Islet precursor cell (in vitro differentiated cells): ENCODE results near the gene IL1R2.

Experiments used
- DNase-seq: peaks from one replicate; pipeline ENCODE4 v3.0.0-alpha.2; 2018

Gene IL1R2

DNA sequence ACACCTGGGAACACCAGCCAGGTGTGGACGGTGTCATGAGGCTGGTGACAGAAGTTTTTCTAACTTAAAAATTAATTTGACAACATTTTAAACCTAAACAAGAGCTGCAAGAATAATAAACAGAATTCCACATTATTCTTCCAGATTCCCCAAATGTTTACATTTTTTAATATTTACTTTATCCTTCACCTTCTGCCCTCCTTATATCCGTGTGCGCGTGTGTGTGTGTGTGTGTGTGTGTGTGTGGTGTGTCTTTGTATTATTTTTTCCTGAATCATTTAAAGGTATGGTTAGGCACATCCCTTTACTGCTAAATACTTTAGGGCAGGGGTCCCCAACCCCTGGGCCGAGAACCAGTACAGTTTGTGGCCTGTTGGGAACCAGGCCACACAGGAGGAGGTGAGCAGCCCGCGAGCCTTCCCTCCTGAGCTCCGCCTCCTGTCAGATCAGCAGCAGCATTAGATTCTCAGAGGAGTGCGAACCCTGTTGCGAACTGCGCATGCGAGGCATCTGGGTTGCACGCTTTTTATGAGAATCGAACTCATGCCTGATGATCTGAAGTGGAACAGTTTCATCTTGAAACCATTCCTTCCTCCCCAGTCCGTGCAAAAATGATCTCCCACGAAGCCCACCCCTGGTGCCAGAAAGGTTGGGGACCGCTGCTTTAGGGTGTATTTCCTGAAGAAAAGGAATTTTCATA lies 16.4 kb upstream of the IL1R2 start:
- DNase-seq = no peak

DNA sequence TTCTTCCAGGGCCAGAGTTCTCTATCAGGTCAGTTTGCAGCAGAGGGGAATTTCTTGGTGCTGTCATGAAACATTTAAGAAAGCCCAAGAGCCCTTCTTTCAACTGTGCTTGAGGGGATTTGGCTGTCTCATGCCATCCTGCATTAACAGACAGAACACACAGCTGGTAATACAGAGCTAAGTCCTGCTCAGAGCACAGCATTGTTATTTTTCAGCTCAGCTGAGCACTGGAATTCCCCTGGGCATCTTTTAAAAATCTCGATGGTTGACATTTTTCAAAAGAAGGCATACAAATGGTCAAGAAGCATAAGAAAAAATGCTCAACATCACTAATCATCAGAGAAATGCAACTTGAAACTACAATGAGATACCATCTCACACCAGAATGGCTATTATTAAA lies 14.9 kb upstream of the IL1R2 start:
- DNase-seq = no peak

DNA sequence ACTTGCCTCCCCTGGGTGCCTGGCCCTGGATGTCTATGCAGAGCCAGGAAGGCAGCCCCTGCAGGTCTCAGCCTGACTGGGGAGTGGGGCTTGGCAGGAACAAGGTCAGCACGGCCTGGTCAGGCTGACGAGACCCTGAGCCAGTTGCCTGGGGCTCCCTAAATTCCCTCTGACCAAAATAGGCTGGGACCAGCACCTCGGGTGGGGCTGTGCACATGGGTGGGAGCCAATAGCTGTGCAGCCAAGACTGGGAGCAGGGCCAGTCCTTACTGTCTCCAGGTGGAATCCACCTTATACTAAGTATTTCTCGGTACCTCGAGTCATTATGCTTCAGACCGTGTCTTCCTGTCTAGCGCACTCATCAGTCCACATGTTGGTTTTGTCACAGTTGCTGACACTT lies 11.4 kb upstream of the IL1R2 start:
- DNase-seq = no peak

DNA sequence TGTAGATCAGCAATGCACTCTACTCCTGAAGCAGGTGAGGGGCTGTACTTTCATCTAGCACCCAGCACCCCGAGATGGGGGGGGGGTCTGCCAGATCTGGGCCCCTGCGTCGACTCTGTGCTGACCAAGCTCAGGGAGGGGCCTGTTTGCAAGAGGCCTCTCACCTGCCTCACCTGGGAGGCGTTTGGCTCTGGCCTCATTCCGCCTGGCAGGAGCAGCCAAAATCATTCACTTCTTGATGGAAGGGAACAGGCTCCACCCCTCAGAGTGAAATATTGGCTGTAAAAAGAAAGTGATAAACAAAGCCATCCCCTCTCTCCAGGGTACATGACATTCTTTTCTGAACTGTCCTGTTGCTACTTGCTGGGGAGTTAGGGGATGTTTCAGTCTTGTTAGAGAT lies 10.7 kb upstream of the IL1R2 start:
- no peak for DNase-seq

DNA sequence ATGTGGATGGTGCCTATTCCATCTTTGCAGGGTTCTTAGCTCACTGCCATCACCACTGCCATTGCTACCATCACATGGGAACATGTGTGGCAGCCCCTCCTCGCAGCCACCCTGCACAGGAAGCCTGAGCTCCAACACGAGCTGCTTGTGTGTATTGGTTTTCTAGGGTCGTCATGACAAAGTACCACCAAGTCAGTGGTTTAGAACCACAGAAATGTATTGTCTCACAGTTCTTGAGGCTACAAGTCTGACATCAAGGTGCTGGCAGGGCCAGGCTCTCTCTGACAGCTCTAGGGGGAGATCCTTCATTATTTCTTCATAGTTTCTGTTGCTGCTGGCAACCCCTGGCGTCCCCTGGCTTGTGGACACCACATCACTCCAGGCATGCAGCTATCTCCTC lies 10.3 kb upstream of the IL1R2 start:
- no peak for DNase-seq

DNA sequence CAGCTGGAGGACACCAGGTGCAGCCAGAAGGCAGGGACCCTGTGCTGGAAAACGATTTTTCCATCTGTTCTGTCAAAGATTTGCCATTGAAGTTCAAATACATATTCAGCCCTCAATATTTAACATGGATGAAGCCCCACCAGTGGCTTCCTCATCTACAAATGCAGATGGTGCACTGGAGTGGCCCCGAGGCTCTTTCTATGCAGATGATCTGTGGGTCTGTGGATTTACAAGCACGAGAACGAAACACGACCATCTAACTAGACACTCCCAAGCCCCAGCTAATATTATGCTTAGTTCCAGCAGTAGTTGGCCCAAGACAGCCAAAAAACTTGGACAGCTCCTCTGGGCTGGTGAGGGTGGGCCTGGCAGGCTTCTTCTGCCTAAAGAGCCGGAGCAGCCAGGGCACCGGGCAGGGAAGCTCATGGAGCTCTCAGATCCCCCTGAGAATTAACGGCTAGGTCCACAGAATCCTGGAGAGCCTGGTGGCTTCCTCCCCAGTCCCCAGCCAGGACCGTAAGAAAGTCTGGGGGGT lies 9.2 kb upstream of the IL1R2 start:
- DNase-seq = no peak

DNA sequence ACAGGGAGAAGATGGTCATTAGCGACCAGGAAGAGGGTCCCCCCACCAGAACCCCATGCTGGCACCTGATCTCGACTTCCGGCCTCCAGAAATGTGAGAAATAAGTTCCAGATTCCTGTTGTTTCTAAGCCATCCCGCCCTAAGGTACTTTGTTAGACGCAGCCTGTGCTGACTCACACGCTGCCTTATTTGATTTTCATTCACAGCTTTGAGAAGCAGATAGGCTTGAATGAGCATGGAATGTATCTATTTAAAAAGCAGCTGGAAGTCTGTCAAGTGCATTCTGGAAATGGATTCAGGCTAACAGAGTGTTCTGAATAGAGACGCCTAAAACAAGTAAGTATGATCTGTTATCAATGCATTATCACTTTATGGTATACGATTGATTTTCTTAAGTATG lies 8.3 kb upstream of the IL1R2 start:
- DNase-seq = no peak

DNA sequence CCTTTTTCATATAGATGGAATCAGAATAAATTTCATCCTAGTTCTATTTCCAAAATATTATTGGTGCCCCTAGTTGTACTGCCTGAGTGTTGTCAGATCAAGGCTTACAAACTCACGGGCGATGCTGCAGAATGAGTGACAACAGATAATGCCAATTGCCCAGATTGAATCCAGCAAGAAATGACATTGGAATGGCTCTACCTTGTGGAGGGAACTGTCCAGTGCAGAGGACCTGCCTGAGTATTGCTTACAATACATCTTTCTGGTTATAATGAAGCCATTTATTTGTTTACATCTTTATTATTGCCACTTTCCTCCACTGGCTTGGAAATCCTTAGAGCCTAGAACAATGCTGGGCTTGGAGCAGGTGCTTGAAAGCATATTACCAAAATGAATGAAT lies 7.8 kb upstream of the IL1R2 start:
- no peak for DNase-seq

DNA sequence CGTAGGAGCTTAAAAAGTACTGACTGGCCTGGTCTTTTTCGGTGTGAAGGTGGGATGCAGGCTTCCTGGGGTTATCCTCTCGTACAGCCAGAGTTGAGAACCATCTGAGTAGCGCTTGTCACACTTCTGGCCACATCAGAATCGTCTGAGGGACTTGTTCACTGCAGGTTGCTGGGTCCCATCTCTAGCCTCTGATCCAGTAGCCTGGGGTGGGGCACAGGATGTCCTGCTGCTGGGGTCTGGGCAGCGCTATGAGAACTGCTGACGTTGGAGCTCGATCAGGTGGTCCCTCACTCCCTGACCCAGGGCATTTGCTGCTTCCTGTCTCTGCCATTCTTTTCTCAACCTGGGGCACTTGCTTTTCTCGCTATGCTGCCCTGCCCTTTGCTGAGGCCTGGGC lies 7.1 kb upstream of the IL1R2 start:
- no peak for DNase-seq

DNA sequence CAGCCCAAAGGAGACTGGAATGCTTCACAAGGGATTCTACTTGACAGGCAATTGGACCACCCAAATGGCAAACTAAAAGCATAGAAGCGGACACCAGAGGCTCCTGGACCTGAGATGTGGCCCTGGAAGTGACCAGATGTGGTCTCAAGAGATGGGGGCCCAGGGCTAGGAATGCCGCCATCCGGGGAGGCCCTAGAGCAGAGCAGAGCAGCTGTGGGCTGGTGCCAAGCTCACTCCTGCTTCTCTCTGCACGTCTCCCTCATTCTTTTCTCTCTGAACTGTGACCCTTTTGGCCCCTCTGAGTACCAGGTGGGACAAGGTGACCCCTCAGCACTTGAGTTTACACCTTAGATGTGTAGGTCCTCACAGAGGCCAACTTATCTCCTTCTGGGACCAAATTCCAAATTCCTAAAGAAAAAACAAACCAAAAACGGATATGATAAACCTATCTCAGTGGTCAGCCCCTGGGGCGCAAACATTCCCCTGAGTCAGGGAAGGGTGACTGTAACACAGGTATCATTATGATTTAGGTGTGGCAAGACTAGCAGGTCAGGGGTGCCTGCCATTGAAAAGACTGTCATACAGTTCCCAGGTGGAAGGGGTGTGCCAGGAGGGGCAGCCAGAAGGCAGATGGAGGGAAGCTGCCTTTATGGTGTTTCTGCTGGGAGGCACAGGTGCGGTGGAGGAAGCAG lies 6.5 kb upstream of the IL1R2 start:
- DNase-seq = no peak

DNA sequence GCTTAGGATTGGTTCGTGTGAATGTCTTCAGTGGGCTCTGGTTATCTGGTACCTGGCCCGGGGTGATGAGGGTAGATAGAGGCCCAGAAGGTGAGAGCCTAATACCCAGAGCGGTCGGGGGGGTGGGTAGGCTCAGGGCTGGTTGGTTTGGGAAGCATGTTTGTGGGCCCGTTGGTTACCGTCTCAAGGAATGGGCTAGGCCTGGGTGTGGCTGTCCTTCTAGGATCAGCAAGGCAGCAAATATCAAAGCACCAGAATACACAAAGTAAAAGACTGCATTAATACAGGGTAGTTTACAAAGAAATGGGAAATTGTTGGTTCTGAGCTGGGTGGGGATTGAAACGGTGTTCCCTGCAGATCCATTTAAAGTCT lies 6.0 kb upstream of the IL1R2 start:
- DNase-seq = no peak

DNA sequence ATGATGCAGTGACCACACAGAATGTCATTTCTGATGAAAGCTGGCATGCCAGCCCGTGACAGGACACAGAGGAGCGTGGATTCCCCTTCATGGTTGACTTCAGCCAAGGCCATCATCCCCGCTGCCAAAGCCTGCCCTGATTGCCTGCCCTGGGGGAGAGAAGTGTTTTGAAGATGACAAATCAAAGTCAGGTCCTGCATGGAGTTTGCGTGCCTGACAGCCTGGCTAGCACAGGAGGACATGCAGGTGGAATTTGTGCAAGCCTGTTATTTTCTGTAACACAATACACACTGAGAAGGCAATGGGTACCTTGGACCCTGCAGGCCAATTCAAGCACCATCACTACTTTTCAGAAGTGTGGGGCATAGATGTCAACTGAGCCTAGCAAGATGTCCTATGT lies 5.4 kb upstream of the IL1R2 start:
- DNase-seq = no peak

DNA sequence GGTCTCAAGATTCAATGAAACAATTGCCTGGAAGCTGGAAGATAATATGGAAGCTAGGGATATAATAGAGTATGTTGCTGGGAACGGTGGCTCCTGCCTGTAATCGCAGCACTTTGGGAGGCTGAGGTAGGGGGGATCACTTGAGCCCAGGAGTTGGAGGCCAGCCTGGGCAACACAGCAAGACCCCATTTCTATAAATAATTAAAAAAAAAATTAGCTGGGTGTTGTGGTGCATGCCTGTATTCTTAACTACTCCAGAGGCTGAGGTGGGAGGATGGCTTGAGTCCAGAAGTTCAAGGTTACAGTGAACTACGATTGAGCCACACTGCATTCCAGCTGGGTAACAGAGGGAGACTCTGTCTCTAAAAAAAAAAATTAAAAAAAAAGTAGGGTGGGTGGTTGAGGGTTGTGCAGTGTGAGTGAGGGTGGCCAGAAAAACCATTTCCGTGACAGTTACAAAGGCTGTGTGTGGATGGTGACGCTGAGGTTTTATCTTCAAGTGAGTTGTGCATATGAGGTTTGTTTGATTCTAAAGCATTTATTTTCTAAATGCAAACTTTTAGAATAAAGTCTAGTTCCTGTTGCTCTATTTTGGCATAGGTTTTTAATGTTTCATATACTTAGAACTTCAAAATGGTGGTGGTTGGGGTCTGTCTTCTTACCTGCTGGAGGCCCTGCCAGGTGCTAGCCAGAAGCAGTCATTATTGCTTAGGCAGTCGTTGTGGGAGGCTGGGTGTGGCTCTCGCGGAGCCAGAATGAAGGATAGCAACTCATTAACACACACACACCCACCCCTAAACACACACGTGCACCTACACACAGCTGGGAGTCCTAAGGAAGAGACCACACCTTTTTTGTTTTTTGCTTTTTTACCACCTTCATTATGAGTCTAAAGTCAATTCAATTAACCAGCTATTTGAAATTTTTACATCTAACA lies 4.7 kb upstream of the IL1R2 start:
- no peak for DNase-seq

DNA sequence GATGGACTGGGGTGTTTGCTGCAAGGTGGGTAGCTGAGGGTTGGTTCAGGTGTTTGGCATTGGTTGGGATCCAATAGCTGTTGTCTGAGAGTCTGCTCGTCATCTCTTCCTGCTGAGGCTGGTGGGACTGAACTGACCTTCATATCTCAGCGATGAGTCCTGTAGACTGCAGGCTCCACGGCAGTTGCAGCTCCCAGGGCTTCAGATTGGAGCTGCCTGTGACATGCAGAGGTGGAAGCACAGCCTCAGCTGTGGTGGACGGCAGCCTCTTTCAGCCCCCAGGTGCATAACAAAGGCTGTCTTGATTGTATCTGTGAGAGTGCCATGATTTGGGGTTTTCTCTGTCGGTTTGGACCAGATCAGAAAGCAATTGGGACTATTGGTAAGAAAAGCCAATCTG lies 3.9 kb upstream of the IL1R2 start:
- no peak for DNase-seq

DNA sequence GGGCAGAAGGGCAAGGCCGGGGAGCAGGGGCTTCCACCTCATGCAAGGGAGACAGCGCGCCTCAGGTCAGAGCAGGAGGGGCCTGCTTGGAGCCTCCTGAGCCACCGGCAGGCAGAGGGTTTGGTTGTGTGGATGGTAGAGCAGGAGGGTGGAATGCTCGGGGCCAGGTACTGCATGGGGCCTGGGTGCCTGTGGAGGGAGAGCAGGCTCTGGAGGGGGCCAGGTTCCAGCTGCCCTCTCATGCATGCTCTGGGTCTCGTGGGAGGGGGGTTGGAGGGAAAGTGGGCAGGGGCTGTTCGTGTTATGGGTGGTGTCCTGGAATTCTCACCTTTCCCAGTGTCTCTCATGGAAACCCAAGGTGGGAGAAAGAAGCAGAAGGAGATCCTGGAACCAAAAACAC lies 3.2 kb upstream of the IL1R2 start:
- no peak for DNase-seq

DNA sequence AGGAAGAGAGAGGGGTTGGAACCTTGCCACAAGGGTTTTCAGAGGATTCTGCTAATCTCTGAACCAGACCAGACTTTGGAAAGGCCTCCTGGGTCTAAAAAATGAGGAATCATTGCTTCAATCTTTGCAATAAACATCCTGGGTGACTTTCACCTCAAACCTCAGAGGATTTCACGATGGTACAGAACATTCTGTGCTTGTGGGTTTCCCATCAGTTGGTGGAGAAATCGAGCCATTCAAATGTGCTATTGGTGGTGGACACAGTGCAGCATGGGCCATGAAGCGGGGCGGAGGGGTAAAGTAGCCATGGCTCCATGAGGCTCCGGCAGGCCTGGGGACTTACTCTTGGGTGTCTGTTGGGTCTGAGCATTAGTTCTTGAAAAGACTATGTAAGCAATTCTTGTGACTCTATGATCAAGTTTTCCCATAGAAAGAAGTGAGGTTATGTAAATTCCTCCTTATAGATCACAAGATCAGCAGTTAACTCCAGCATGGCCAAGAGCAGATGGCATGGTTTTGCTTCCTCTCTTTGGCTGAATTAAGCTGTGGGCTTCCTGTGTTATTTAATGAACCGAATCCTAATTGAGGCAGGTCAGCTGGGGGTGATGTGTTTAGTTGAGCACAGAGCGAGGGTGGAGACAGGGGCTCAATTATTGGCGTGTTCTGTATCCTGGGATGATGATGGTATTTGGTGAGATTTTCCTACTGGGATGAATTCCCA lies 1.9 kb upstream of the IL1R2 start:
- DNase-seq = no peak

DNA sequence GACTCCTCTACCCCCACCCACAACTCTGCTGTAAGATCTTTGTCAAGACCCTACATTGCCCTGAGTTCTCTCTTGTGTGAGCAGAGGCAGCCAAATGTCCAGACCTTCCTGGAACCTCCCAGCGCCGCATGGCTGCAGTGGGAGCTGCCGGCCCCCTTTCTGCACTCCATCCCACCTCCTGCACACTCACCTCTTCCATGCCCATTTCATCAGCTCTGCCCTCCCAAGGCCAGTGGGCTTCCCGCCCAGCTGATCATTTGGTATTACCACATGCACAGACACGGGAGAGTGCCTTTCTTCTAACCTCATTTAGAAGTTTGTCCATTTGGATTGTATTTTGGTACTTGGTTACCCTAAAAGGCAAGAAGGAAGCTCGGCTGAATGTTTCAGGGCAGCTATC lies 2.0 kb downstream of the IL1R2 start:
- no peak for DNase-seq

DNA sequence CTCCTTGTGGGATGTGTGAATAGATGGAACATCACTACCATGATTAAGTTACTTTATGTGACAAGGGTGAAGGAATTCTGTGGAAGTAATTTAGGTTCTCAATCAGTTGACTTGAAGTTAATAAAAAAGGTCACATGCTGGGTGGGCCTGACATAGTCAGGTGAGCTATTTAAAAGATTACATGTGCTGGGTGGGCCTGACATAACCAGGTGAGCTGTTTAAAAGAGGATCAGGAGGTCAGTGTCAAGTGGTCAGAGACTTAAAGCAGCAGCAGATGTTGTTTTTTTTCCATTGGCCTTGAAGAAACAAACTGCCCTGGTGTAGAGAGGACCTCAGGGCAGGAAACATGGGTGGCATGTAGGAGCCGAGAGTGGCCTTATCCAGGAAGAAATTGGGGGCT lies 3.3 kb downstream of the IL1R2 start:
- DNase-seq = no peak

DNA sequence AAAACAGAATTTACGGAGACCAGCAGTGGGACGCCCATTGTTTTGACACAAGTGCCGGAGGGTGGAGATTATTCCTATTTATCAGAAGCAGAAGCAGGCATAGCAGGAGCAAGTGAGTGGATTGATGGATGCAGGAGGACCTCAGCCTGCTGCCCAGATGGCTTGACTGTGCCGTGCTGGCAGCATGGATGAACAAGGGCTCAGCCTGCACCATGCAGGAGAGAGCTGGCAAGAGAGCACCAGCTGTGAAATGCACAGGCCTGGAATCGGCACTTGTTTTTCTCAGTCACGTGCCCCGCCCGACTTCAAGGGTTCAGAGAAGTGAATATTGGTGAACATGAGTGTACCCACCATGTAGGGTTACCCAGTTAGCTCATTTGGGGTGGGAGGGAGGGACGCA lies 4.0 kb downstream of the IL1R2 start:
- no peak for DNase-seq

DNA sequence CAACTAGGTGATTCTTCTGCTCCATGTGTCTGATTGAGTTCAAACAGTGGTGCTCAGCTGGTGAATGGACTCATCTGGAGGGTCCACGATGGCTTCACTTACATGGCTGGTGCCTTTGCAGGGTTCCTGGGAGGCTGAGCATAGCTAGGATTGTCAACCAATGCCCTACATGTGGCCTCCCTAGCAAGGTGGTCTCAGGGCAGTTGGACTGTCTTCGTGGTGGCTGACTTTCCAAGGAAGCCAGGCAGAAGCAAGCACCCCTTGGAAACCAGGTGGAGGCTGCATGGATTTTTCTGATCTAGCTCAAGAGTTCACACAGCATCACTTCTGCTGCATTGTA lies 6.8 kb downstream of the IL1R2 start:
- DNase-seq = no peak

DNA sequence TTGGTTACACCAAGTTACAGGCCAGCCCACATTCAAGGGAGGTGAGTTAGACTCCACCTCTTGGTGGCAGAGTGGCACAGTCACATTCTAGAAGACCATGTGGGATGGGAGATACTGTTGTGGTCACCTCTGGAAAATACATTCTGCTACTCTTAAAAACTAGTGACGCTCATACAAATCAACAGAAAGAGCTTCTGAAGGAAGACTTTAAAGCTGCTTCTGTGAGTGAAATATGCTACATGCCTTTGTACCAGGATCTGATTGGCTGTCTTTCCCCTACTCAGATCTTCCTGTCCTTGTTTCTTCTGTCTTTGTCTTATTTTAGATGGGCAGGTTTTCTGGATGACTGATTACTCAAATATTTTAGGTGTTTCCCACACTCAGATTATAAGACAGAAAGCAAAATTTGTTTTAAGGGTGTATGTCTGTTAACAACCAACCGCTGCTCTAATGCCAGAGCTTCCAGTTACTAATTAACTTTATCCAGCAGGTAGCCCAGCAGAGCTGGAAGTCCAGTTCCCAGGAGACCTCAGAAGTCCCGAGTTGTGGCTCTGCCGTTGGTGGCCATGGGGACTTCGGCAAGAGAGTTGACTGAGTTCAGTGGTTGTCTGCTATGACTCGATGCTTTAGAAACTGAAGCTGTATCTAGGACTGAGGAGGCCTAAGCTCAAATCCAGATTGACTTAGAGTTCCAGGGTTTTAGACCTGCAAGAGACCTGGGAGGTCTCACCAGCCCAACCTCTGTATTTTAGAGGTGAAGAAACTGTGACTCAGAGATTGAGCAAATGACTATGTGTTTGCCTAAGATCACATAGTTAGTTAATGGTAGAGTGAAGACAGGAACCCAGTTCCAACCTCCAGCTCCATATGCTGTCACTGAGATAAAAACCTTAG lies 7.4 kb downstream of the IL1R2 start:
- DNase-seq = no peak

DNA sequence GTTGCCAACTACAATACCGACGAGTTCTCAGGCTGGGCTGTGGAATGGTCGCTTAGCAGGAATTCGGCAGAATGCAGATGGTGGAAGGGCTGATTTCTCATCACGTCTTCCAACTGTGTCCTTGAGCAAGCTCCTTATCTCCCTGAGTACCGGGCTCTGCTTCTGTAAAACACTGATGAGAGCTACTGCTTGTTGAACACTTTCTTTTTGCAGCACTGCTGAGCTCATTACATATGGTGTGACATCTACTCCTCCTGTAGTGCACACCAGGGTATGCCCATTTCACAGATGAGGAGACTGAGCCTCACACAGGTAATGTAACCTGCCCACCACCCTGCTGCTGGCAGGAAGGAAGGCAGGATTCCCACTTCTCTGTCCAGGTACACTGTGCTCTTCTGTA lies 8.3 kb downstream of the IL1R2 start:
- no peak for DNase-seq
